HepG2 (cell line): ENCODE results near the gene FAM89B. TPM values are rescaled to one million over a fixed set of nuclear protein-coding genes. Genes with fewer than 3 reads are reported as not detected.

Experiments used
- CENPT ChIP-seq: sonication (generic); formaldehyde crosslinking; IDR thresholded peaks from 2 replicates; pipeline ENCODE4 v1.8.0; 2022; ENCODE audit warnings: low read depth, mild to moderate bottlenecking, moderate library complexity, missing genetic modification reagents
- EHMT2 ChIP-seq: fragments of 200-600 bp; sonication (generic); IDR thresholded peaks from 2 replicates; pipeline ENCODE4 v1.7.0; 2017; ENCODE audit warnings: antibody characterized with exemption, low read depth, low read length, borderline replicate concordance
- FOSL1 ChIP-seq: sonication (generic); formaldehyde crosslinking; IDR thresholded peaks from 2 replicates; pipeline ENCODE4 v1.9.0; 2021; ENCODE audit warnings: missing genetic modification reagents, borderline replicate concordance
- HOXD1 ChIP-seq: sonication (generic); formaldehyde crosslinking; IDR thresholded peaks from 2 replicates; pipeline ENCODE4 v1.5.0; 2020; ENCODE audit warnings: missing genetic modification reagents
- NFE2L2 ChIP-seq: fragments of 150-350 bp; IDR thresholded peaks from 2 replicates; pipeline ENCODE4 v1.6.1; 2014; ENCODE audit warnings: low read length
- NFYC ChIP-seq: IDR thresholded peaks from 2 replicates; pipeline ENCODE4 v1.6.1; 2016; ENCODE audit warnings: missing genetic modification reagents, missing compliant biosample characterization
- SATB2 ChIP-seq: sonication (generic); formaldehyde crosslinking; IDR thresholded peaks from 2 replicates; pipeline ENCODE4 v1.5.0; 2020; ENCODE audit warnings: missing genetic modification reagents
- ZFP36L2 ChIP-seq: sonication (generic); formaldehyde crosslinking; IDR thresholded peaks from 2 replicates; pipeline ENCODE4 v1.4.0; 2020; ENCODE audit warnings: missing genetic modification reagents
- ZFP90 ChIP-seq: sonication (generic); formaldehyde crosslinking; IDR thresholded peaks from 2 replicates; pipeline ENCODE4 v1.8.0; 2022; ENCODE audit warnings: missing genetic modification reagents, mild to moderate bottlenecking, inconsistent platforms, borderline replicate concordance
- ZNF282 ChIP-seq: fragments of 450-650 bp; IDR thresholded peaks from 2 replicates; pipeline ENCODE4 v1.6.1; 2018; ENCODE audit not compliant: partially characterized antibody
- ZNF335 ChIP-seq: sonication (generic); formaldehyde crosslinking; IDR thresholded peaks from 2 replicates; pipeline ENCODE4 v1.4.0; 2020; ENCODE audit warnings: missing genetic modification reagents
- polyA plus RNA-seq, 8 experiments: library from polyadenylated mRNA; depleted of rRNA in 3 of 8; stranded (reverse) in 7 of 8; unstranded in 1 of 8; fragments of >200 nt; fragmentation: Illumina TruSeq in 4 of 8; extraction: Trizol in 4 of 8; gene quantifications; 2 replicates each; pipeline versions ENCODE4 v1.2.1 to v1.2.3, GENCODE V29; 2011 to 2016; ENCODE audit warnings: low read depth in 4 of 8, missing spikeins in 1 of 8, mixed read lengths in 1 of 8; ENCODE audit not compliant: insufficient read depth in 1 of 8
- total RNA-seq, 5 experiments: library from RNA; depleted of rRNA; stranded (reverse); fragments of >200 nt; fragmentation: Illumina TruSeq; extraction: Trizol; gene quantifications; 2 replicates each; pipeline ENCODE4 v1.2.3, GENCODE V29; 2016; ENCODE audit warnings: low read depth in 1 of 5
- TF ChIP-seq, protein P1 (sequence below): sonication (generic); formaldehyde crosslinking; conservative IDR thresholded peaks from 2 replicates; pipeline ENCODE4 v1.4.0; 2020; ENCODE audit warnings: missing genetic modification reagents
- TF ChIP-seq, protein P2 (sequence below): sonication (generic); formaldehyde crosslinking; IDR thresholded peaks from 2 replicates; pipeline ENCODE4 v1.4.0; 2020; ENCODE audit warnings: missing genetic modification reagents, borderline replicate concordance
- TF ChIP-seq, protein P3 (sequence below): sonication (generic); formaldehyde crosslinking; IDR thresholded peaks from 2 replicates; pipeline ENCODE4 v1.5.1; 2020; ENCODE audit warnings: missing genetic modification reagents, mild to moderate bottlenecking, borderline replicate concordance
- TF ChIP-seq, protein P4 (sequence below): sonication (generic); formaldehyde crosslinking; IDR thresholded peaks from 2 replicates; pipeline ENCODE4 v1.5.0; 2020; ENCODE audit warnings: mild to moderate bottlenecking, low read depth, missing genetic modification reagents, borderline replicate concordance
- TF ChIP-seq, protein P5 (sequence below): sonication (generic); formaldehyde crosslinking; conservative IDR thresholded peaks from 2 replicates; pipeline ENCODE4 v1.4.0; 2020; ENCODE audit warnings: mild to moderate bottlenecking, missing genetic modification reagents, moderate library complexity

Gene FAM89B
- total and polyA plus RNA-seq, 2 of the 13 experiments (the other 11 are each of a cell fraction or from before 2014, with no cell fraction given), result 5.7 to 8.0 TPM

DNA sequence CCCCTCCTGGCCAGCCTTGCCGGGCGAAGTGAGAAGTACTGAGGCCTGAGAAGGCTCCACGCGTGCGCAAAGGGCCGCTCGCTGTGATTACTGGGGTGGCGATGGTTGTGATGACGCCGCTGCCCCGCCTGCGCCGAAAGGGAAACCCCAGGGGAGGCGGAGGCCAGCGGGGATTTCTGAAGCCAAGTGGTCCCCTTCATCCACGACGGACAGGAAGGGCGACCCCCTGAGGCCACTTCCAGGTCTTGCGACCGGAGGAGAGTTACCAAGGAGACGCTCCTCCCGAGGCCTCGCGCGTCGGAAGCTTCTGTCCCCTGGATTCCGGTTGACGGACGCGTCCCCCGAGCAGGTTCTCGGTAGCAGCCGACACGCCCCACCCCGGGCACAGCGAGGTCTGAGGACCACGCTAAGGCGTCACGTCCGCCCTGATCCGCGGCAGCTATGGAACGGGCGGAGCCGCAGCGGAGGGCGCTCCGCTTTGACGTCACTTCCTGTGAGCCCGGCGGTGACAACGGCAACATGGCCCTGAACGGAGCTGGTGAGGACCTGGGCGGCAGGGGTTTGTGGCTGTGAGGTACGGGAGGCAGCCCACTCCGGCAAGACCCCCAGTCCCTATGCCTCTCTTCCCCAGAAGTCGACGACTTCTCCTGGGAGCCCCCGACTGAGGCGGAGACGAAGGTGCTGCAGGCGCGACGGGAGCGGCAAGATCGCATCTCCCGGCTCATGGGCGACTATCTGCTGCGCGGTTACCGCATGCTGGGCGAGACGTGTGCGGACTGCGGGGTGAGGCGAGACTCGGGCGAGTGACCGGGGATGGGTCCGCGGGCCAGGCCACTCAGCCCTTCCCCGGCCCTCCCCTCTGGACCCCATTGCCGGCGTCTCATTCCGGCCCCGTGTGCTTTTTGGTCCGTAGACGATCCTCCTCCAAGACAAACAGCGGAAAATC, 2.1 kb upstream of the FAM89B start, which contains the start of gene ZNRD2 (continued):
- TF ChIP-seq, protein P1, sequence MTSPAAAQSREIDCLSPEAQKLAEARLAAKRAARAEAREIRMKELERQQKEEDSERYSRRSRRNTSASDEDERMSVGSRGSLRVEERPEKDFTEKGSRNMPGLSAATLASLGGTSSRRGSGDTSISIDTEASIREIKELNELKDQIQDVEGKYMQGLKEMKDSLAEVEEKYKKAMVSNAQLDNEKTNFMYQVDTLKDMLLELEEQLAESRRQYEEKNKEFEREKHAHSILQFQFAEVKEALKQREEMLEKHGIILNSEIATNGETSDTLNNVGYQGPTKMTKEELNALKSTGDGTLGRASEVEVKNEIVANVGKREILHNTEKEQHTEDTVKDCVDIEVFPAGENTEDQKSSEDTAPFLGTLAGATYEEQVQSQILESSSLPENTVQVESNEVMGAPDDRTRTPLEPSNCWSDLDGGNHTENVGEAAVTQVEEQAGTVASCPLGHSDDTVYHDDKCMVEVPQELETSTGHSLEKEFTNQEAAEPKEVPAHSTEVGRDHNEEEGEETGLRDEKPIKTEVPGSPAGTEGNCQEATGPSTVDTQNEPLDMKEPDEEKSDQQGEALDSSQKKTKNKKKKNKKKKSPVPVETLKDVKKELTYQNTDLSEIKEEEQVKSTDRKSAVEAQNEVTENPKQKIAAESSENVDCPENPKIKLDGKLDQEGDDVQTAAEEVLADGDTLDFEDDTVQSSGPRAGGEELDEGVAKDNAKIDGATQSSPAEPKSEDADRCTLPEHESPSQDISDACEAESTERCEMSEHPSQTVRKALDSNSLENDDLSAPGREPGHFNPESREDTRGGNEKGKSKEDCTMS (CRISPR knock-in tag), result no peak
- no peak for TF ChIP-seq SATB2
- TF ChIP-seq, protein P2, sequence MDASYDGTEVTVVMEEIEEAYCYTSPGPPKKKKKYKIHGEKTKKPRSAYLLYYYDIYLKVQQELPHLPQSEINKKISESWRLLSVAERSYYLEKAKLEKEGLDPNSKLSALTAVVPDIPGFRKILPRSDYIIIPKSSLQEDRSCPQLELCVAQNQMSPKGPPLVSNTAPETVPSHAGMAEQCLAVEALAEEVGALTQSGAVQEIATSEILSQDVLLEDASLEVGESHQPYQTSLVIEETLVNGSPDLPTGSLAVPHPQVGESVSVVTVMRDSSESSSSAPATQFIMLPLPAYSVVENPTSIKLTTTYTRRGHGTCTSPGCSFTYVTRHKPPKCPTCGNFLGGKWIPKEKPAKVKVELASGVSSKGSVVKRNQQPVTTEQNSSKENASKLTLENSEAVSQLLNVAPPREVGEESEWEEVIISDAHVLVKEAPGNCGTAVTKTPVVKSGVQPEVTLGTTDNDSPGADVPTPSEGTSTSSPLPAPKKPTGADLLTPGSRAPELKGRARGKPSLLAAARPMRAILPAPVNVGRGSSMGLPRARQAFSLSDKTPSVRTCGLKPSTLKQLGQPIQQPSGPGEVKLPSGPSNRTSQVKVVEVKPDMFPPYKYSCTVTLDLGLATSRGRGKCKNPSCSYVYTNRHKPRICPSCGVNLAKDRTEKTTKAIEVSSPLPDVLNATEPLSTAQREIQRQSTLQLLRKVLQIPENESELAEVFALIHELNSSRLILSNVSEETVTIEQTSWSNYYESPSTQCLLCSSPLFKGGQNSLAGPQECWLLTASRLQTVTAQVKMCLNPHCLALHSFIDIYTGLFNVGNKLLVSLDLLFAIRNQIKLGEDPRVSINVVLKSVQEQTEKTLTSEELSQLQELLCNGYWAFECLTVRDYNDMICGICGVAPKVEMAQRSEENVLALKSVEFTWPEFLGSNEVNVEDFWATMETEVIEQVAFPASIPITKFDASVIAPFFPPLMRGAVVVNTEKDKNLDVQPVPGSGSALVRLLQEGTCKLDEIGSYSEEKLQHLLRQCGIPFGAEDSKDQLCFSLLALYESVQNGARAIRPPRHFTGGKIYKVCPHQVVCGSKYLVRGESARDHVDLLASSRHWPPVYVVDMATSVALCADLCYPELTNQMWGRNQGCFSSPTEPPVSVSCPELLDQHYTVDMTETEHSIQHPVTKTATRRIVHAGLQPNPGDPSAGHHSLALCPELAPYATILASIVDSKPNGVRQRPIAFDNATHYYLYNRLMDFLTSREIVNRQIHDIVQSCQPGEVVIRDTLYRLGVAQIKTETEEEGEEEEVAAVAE (CRISPR knock-in tag), result peak; percentile 62
- no peak for TF ChIP-seq ZNF282
- no peak for TF ChIP-seq ZFP36L2 (CRISPR knock-in tag)
- TF ChIP-seq ZNF335 (CRISPR knock-in tag), result peak; percentile 78
- no peak; the same call in 1 of the 2 replicates for TF ChIP-seq CENPT (CRISPR knock-in tag)
- TF ChIP-seq, protein P3, sequence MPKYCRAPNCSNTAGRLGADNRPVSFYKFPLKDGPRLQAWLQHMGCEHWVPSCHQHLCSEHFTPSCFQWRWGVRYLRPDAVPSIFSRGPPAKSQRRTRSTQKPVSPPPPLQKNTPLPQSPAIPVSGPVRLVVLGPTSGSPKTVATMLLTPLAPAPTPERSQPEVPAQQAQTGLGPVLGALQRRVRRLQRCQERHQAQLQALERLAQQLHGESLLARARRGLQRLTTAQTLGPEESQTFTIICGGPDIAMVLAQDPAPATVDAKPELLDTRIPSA (CRISPR knock-in tag), result peak; percentile 88
- no peak for TF ChIP-seq EHMT2
- TF ChIP-seq NFYC (CRISPR knock-in tag), result peak; percentile 71
- TF ChIP-seq, protein P4, sequence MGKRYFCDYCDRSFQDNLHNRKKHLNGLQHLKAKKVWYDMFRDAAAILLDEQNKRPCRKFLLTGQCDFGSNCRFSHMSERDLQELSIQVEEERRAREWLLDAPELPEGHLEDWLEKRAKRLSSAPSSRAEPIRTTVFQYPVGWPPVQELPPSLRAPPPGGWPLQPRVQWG, result no peak
- no peak for TF ChIP-seq NFE2L2
- no peak; the same call in 1 of the 2 replicates for TF ChIP-seq ZFP90 (CRISPR knock-in tag)
- TF ChIP-seq, protein P5, sequence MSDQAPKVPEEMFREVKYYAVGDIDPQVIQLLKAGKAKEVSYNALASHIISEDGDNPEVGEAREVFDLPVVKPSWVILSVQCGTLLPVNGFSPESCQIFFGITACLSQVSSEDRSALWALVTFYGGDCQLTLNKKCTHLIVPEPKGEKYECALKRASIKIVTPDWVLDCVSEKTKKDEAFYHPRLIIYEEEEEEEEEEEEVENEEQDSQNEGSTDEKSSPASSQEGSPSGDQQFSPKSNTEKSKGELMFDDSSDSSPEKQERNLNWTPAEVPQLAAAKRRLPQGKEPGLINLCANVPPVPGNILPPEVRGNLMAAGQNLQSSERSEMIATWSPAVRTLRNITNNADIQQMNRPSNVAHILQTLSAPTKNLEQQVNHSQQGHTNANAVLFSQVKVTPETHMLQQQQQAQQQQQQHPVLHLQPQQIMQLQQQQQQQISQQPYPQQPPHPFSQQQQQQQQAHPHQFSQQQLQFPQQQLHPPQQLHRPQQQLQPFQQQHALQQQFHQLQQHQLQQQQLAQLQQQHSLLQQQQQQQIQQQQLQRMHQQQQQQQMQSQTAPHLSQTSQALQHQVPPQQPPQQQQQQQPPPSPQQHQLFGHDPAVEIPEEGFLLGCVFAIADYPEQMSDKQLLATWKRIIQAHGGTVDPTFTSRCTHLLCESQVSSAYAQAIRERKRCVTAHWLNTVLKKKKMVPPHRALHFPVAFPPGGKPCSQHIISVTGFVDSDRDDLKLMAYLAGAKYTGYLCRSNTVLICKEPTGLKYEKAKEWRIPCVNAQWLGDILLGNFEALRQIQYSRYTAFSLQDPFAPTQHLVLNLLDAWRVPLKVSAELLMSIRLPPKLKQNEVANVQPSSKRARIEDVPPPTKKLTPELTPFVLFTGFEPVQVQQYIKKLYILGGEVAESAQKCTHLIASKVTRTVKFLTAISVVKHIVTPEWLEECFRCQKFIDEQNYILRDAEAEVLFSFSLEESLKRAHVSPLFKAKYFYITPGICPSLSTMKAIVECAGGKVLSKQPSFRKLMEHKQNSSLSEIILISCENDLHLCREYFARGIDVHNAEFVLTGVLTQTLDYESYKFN (CRISPR knock-in tag), result peak; percentile 72
- no peak for TF ChIP-seq HOXD1
- TF ChIP-seq FOSL1 (CRISPR knock-in tag), result no peak
